Esophagus (tissue), 2 donors: ENCODE measurements around the gene SAMD13. TPM values are rescaled to one million over a fixed set of nuclear protein-coding genes. Genes with fewer than 3 reads are reported as not detected.

ENCODE experiments used
- H3K27ac ChIP-seq, 2 donors: one replicate each; pipeline ENCODE4 v1.5.1; 2013; ENCODE audit warnings: low read depth in 2 of 2, mild to moderate bottlenecking in 2 of 2, inconsistent platforms in 1 of 2, low read length in 1 of 2, moderate library complexity in 1 of 2
- H3K27me3 ChIP-seq, 2 donors: one replicate each; pipeline ENCODE4 v1.6.1; 2013; ENCODE audit warnings: low read length in 2 of 2, control low read depth in 1 of 2, mild to moderate bottlenecking in 1 of 2; ENCODE audit not compliant: insufficient read depth in 2 of 2, control insufficient read depth in 1 of 2
- H3K36me3 ChIP-seq, 2 donors: one replicate each; pipeline ENCODE4 v1.6.1; 2013; ENCODE audit warnings: low read length in 1 of 2; ENCODE audit not compliant: control insufficient read depth in 2 of 2, insufficient read depth in 2 of 2
- H3K4me1 ChIP-seq, 2 donors: one replicate each; pipeline ENCODE4 v1.6.1; 2013; ENCODE audit warnings: low read length in 1 of 2; ENCODE audit not compliant: control insufficient read depth in 2 of 2, insufficient read depth in 2 of 2
- H3K4me3 ChIP-seq, 2 donors: one replicate each; pipeline ENCODE4 v1.5.1; 2013; ENCODE audit warnings: low read length in 2 of 2, mild to moderate bottlenecking in 2 of 2, low read depth in 1 of 2, moderate library complexity in 1 of 2
- H3K9me3 ChIP-seq, 2 donors: one replicate each; pipeline ENCODE4 v1.6.1; 2013; ENCODE audit warnings: mild to moderate bottlenecking in 2 of 2, low read depth in 1 of 2, low read length in 1 of 2, moderate library complexity in 1 of 2; ENCODE audit not compliant: control insufficient read depth in 2 of 2, insufficient read depth in 1 of 2
- WGBS, 2 donors: extraction: QIAGEN DNeasy Blood & Tissue Kit; methylation state at CpG; one replicate each; pipeline ENCODE4 v1.1.7; 2013; 5-methylcytosine and 5-hydroxymethylcytosine counted together
- polyA plus RNA-seq, 2 donors: library from polyadenylated mRNA; stranded (reverse); fragments of 200-250 nt; gene quantifications; one replicate each; pipeline ENCODE4 v1.2.3, GENCODE V29; 2013
- donor health status: healthy with polysubstance abuse.
- donor health status: Bipolar disorder and iron deficiency.

SAMD13 gene
- polyA plus RNA-seq, 2 donors = 0.45 to 0.59 TPM

DNA sequence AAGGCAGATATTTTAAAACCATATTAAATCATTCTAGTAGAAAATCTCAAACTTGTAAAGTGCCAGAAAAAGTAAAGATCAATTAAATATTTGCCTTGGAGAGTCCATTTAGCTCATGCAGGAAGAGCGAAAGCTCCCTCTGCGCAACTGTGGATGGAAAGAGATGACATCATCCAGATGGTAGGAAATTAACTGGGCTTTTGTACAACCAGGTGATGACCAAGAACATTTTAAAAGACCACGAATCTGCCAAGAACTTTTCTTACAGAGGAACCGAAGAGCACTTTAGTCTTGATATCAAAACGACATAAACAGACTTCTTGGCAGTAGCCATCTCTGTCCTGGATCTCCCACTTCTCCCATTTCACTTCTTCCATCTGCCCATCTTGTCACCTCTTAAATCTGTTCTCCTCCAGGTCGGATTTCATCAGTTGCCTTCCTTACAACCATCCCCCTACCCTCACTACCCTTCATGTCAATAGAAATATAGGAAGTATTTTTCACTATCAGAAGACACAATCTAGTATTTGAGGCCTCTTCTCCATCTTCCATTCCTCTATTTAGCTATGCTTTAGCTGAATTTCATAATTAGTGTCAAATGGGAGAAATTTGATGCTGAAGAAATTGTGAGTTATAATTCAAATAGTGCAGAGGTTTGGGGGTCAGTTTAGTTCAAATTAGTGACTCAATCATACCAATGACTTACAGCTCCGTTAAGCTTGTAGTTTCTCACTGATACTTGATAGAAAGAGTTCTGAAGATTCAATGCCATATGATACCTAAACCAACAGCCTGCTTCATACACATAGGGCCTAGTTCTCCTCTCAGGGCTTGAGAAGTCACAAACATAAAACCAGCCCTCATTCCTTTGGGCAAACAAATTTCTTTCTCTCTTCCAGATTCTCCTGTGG lies 74.7 kb downstream of the SAMD13 start:
- no peaks in the 10 kb centered on the region for H3K9me3 ChIP-seq
- H3K4me3 ChIP-seq = no peak overlapping the region
- no peak overlapping the region for H3K27ac ChIP-seq
- H3K27me3 ChIP-seq = no peaks in the 10 kb centered on the region
- no peaks in the 10 kb centered on the region for H3K36me3 ChIP-seq
- H3K4me1 ChIP-seq = no peaks in the 10 kb centered on the region
- 80 to 83% methylated on average over 7 of the region's 7 CpGs for WGBS, 2 donors

DNA sequence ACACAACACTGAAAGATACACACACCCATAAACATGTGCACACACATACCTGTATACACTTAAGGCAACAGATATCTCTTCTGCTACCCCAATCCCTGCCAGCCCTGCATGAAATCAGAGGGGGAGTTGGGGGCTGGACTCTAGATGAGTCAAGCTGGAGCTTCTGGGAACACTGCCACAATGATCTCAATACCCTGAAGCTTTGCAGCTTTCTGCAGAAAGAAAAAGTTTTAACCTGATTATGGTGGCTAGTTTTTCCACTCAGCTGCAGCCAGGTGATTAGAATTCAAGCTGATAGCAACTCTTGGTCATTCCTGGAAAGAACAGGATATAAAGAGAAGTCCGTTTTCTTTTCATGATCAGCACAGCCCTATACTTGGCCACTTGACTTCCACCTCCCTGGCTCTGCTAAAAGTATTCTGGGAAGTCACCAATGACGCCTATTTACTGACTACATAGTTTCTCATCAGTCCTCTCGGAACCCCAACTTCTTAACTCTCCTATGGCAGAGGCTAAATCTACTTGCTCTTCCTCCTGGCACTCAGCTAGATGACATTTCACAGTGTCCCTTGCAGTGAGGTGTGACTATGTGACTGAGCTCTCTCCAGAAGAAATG lies 76.1 kb downstream of the SAMD13 start:
- Histone ChIP-seq H3K27ac (no peak overlapping the region), H3K9me3 (no peaks in the 10 kb centered on the region), H3K4me3 (no peak overlapping the region), H3K4me1 (no peaks in the 10 kb centered on the region), H3K36me3 (no peaks in the 10 kb centered on the region), H3K27me3 (no peaks in the 10 kb centered on the region)
- 36 to 43% methylated on average over 3 of the region's 3 CpGs for WGBS, 2 donors

DNA sequence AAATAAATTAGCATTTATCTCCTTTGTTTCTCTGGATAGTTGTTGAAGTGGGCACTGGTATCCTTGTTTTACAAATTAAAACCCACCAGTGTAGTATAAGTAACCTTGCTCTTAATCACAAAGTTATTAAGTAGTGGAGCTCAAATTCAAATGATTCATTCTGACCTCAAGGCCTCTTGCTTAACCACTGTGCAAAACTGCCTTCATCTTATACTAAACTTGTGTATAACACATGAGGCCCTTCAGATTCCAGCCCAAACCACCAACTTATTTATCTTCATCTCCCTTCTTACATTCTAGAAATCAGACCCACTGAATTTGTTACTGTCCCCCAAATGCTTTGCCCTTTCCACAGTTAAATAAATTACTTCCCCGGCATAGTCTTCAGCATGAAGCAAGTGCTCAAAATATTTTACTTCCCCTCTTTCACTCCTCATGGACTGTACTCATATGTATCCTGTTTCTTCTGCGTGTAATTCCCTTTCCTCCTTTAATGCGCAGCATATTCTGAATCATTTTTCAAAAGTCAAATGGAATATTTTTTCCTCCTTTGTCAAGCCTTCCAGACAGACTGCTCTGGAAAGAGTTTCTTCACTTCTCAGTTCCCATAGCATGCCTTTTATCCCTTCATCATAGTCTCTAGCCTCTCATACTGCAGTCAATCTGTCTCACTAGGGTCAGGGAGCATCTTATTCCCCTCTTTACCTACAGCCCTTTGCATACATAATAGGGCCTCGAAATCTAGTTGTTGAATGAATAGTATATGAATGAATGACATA lies 77.8 kb downstream of the SAMD13 start:
- 79 to 84% methylated on average over 4 of the region's 4 CpGs for WGBS, 2 donors
- no peak overlapping the region for H3K4me3 ChIP-seq

DNA sequence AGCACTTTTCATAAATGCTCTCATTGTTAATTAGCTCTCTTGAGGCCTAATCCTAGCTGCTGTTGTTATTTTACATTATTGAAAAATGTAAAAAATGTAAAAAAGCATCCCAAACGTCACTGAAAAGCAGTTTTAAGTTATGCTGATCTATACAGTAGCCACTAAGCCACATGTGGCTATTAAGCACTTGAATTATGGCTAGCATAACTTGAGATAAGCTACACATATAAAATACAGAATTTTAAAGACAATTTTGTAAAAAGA lies 78.3 kb downstream of the SAMD13 start:
- Histone ChIP-seq H3K27ac (no peak overlapping the region), H3K36me3 (no peaks in the 10 kb centered on the region), H3K9me3 (no peaks in the 10 kb centered on the region), H3K27me3 (no peaks in the 10 kb centered on the region), H3K4me1 (no peaks in the 10 kb centered on the region), H3K4me3 (no peak overlapping the region)
- 57 to 68% methylated on average over 1 of the region's 1 CpG for WGBS, 2 donors

More for the DNA sequence above, 77.8 kb downstream of the SAMD13 start:
- Histone ChIP-seq H3K27ac (no peak overlapping the region), H3K27me3 (no peaks in the 10 kb centered on the region), H3K9me3 (no peaks in the 10 kb centered on the region), H3K4me1 (no peaks in the 10 kb centered on the region), H3K36me3 (no peaks in the 10 kb centered on the region)

DNA sequence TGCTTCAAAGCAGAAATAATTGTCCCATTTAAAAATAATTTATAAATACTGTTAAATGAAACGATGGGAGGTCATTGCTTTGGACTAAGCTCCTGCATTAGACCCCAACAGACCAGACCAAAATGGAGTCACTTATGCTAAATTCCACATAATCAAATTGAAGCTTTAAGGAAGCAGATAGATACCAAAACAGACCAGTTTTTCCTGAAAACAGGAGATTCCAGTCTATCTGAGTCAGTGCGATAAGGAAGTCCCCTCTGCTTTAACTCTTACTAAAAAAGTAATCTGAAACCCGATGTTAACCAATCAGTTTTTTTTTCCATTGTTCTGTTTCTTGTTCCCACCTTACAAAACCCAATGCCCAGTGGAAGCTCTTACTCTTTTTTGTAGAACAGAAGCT lies 80.6 kb downstream of the SAMD13 start:
- Histone ChIP-seq H3K27ac (no peak overlapping the region), H3K27me3 (no peaks in the 10 kb centered on the region), H3K9me3 (no peaks in the 10 kb centered on the region), H3K4me1 (no peaks in the 10 kb centered on the region), H3K36me3 (no peaks in the 10 kb centered on the region), H3K4me3 (no peak overlapping the region)
- 73 to 84% methylated on average over 3 of the region's 3 CpGs for WGBS, 2 donors

DNA sequence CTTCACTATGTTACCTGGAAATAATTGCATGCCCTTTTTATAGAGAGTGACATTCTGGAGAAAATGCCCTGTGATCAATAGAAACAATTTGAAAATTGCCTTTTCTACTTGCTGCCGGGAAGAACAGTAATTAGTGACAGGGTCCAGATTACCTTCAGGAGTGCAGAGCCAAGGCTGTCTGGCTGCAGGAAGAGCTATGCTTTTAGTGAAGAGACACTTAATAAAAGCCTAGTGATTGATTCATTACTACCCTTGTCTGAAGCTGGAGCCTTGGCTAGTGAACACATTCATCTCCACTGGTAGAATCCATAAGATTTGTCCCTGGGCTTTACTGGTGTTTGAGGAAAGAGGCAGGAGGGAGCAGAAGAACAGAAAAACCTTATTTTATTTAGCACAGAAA lies 83.8 kb downstream of the SAMD13 start:
- Histone ChIP-seq H3K27ac (no peak overlapping the region), H3K4me3 (no peak overlapping the region), H3K27me3 (no peaks in the 10 kb centered on the region), H3K4me1 (no peaks in the 10 kb centered on the region), H3K9me3 (no peaks in the 10 kb centered on the region), H3K36me3 (no peaks in the 10 kb centered on the region)
- 81 to 90% methylated on average over 1 of the region's 1 CpG for WGBS, 2 donors

DNA sequence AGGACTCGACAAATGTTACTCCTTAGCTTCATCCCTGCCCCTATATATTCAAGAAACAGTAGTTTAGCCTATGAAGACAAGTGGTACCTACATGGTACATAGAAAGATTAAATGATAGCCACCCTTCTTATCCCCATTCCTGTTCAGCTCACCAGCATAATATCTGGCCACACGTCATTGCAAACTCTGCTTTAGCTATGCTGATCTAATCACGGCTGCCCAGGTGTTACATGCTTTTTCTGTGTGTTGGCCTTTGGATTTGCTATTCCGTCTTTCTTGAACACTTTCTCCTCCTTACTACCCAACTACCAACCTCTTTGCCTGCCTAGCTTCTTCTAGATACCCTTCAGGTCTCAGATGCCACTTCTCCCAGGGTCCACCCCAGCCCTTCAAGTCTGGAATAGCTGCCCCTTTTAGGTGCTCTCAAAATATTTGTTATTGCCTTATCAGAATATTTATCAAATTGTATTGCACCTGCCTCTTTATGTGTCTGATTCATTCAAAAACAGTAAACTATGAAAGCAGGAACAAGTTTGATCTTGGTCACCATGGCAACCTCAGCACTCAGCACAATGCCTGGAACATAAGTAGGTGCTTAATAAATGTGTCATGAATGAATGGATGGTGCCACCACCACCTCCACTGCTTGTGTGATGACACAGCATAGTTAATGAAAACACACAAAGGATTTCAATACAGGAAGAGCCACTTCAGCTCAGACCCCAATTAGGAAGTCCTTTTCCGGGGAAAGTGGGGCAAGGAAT lies 85.4 kb downstream of the SAMD13 start:
- no peaks in the 10 kb centered on the region for H3K27me3 ChIP-seq
- H3K4me1 ChIP-seq = no peaks in the 10 kb centered on the region
- 86 to 90% methylated on average over 5 of the region's 5 CpGs for WGBS, 2 donors
- no peaks in the 10 kb centered on the region for H3K9me3 ChIP-seq
- no peaks in the 10 kb centered on the region for H3K36me3 ChIP-seq
- H3K27ac ChIP-seq = no peak overlapping the region
- no peak overlapping the region for H3K4me3 ChIP-seq

DNA sequence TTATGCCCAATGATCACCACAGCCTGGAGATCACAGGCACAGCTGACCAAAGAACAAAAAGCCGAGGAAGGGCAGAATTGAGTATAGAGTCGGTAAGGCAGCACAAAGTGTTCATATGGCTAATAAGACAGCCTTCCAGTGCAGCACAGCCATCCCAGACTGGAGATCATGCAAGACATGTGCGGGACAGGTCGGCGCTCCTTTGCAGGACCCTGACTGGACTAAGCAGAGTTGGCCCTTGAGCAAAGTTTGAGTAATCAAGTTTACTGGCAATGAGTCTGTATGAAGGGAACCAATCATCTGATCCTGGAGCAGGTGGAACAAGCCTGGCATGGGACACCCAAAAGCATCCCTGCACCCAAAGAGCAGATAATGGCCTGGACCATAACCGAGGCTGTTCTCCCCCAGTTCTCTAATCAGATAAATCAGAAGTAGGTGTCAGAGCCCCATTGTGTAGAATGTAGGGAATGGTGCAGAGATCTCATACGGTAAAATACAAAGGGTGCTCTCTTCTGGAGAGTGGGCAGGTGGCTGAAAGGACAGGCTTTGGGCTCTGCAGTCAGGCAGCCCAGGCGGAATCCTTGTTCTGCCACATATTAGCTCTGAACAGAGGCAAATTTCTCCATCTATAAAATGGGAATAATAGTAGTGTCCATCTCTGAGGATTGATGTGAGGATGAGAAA lies 86.1 kb downstream of the SAMD13 start:
- Histone ChIP-seq H3K4me3 (no peak overlapping the region), H3K9me3 (no peaks in the 10 kb centered on the region), H3K27me3 (no peaks in the 10 kb centered on the region), H3K27ac (no peak overlapping the region), H3K36me3 (no peaks in the 10 kb centered on the region), H3K4me1 (no peaks in the 10 kb centered on the region)
- 76 to 78% methylated on average over 8 of the region's 8 CpGs for WGBS, 2 donors

DNA sequence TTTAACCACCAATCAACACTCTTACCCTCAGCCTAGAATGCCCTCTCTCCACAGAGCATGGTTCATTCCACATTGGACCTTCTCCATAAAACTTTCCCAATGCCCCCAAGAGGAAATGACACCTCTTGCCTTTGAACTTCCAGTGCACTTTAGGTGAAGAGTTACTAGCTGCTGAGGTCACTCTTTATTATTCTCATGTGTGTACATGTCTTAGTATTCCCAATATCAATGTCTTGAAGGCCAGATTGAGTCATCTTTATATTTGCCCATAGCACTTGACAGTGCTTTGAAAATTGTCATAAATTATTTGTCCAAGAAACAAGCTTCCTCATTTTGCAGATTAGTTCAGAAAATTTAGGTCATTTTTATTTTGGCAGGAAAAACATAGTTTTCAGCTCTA lies 88.7 kb downstream of the SAMD13 start:
- H3K27me3 ChIP-seq = no peaks in the 10 kb centered on the region
- H3K4me3 ChIP-seq = no peak overlapping the region
- H3K36me3 ChIP-seq = no peaks in the 10 kb centered on the region
- H3K27ac ChIP-seq = no peak overlapping the region
- no peaks in the 10 kb centered on the region for H3K9me3 ChIP-seq
- no peaks in the 10 kb centered on the region for H3K4me1 ChIP-seq
